Endothelial cell (in vitro differentiated cells): ENCODE data around the gene KAZALD1. TPM values are rescaled to one million over a fixed set of nuclear protein-coding genes. Genes with fewer than 3 reads are reported as not detected.

Experiments
- DNase-seq: peaks from one replicate; pipeline ENCODE4 v3.0.0; 2021; ENCODE audit warnings: low spot score
- H3K27ac Mint-ChIP-seq: one replicate; pipeline ENCODE4 v1.8.0; 2021; ENCODE audit warnings: mixed read lengths, inconsistent platforms; ENCODE audit not compliant: unreplicated experiment
- H3K27me3 Mint-ChIP-seq: one replicate; pipeline ENCODE4 v1.8.0; 2021; ENCODE audit warnings: mild to moderate bottlenecking, moderate library complexity, mixed read lengths, inconsistent platforms; ENCODE audit not compliant: unreplicated experiment
- H3K36me3 Mint-ChIP-seq: one replicate; pipeline ENCODE4 v1.8.0; 2021; ENCODE audit warnings: mild to moderate bottlenecking, low read depth, mixed read lengths, inconsistent platforms; ENCODE audit not compliant: unreplicated experiment
- H3K4me1 Mint-ChIP-seq: one replicate; pipeline ENCODE4 v1.8.0; 2021; ENCODE audit warnings: mild to moderate bottlenecking, mixed read lengths, inconsistent platforms; ENCODE audit not compliant: unreplicated experiment
- H3K4me3 Mint-ChIP-seq: one replicate; pipeline ENCODE4 v1.8.0; 2021; ENCODE audit warnings: mild to moderate bottlenecking, mixed read lengths, inconsistent platforms; ENCODE audit not compliant: unreplicated experiment
- H3K9me3 Mint-ChIP-seq: one replicate; pipeline ENCODE4 v1.8.0; 2021; ENCODE audit warnings: mixed read lengths, inconsistent platforms; ENCODE audit not compliant: unreplicated experiment
- CTCF ChIP-seq: fragments of 200-600 bp; sonication (generic); IDR thresholded peaks from one replicate; pipeline ENCODE4 v1.5.0; 2021; ENCODE audit warnings: antibody characterized with exemption; ENCODE audit not compliant: unreplicated experiment
- total RNA-seq: library from RNA; stranded (reverse); fragmentation: NEBNext Ultra II Directional; extraction: Animal tissue kit (Norgen Biotek cat#: 25700); gene quantifications from one replicate; pipeline ENCODE4 v1.2.1, GENCODE V29; 2021; ENCODE audit not compliant: unreplicated experiment

Gene KAZALD1
- total RNA-seq, 1 donor from 2014 or later, result 10.6 TPM

DNA sequence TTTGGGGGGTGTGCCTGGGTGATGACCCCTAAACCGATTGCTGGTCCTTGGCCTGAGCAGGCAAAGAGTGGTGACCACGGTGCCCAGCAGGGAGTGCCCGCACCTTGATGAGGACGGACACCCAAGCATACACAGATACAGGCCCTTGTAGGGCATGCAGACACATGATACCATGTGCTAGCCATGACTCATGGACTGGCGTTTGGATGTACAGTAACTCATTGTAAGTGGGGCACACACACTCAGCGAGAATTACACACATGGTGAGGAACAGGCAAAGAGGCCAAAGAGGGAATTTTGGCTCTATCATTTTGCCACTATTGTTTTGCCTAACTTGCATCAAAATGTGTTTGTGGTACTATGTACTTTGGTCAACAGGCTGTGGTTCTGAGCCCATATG, 24.1 kb downstream of the KAZALD1 start:
- no peak overlapping the region for H3K4me3 Mint-ChIP-seq
- H3K27me3 Mint-ChIP-seq, result peaks cover 7% of the 10 kb centered on the region
- no peaks in the 10 kb centered on the region for H3K36me3 Mint-ChIP-seq
- no peak overlapping the region for H3K27ac Mint-ChIP-seq
- no peak for TF ChIP-seq CTCF
- peaks cover 29% of the 10 kb centered on the region for H3K4me1 Mint-ChIP-seq
- H3K9me3 Mint-ChIP-seq, result no peaks in the 10 kb centered on the region
- DNase-seq, result no peak

GRCh38 chr10:101087376-101087775, 25.6 kb downstream of the KAZALD1 start:
- Mint-ChIP-seq H3K36me3 (peaks cover 4% of the 10 kb centered on the region), H3K4me1 (peaks cover 33% of the 10 kb centered on the region), H3K27me3 (peaks cover 11% of the 10 kb centered on the region)

GRCh38 chr10:101087965-101088364, 26.2 kb downstream of the KAZALD1 start:
- Mint-ChIP-seq H3K4me3 (no peak overlapping the region), H3K4me1 (peaks cover 33% of the 10 kb centered on the region), H3K9me3 (no peaks in the 10 kb centered on the region), H3K27ac (no peak overlapping the region), H3K27me3 (peaks cover 11% of the 10 kb centered on the region), H3K36me3 (peaks cover 4% of the 10 kb centered on the region)
- TF ChIP-seq CTCF, result no peak
- no peak for DNase-seq

More at GRCh38 chr10:101087376-101087775, 25.6 kb downstream of the KAZALD1 start:
- H3K4me3 Mint-ChIP-seq, result no peak overlapping the region
- TF ChIP-seq CTCF, result no peak
- H3K9me3 Mint-ChIP-seq, result no peaks in the 10 kb centered on the region
- H3K27ac Mint-ChIP-seq, result no peak overlapping the region
- DNase-seq, result no peak

- Mint-ChIP-seq H3K9me3 (no peaks in the 10 kb centered on the region), H3K27me3 (peaks cover 12% of the 10 kb centered on the region), H3K36me3 (peaks cover 4% of the 10 kb centered on the region), H3K4me1 (peaks cover 37% of the 10 kb centered on the region), H3K27ac (no peak overlapping the region), H3K4me3 (no peak overlapping the region)
- no peak for DNase-seq
- no peak for TF ChIP-seq CTCF
These were observed 27.9 kb downstream of the KAZALD1 start for GRCh38 chr10:101089520-101090299.

DNA sequence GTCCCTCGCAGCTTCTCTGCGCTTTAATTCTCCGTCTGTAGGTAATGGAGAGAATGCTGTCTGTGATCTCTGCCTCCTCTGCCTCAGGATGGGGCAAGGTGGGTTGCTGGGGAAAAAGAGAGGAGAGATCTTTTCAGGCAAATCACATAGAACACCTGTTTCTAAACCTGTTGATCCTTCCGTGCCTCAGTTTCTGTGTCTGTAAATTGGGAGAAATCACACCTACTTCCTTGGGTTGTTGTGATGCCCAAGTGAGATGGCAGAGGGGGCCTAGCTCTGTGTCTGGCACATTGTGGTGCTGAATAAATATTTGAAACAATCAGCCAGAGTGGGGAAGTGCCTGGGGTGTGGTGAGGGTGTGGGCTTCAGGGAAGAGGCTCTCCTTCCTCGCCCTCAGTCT, 28.8 kb downstream of the KAZALD1 start:
- Mint-ChIP-seq H3K27me3 (peaks cover 14% of the 10 kb centered on the region), H3K4me3 (peak overlapping the region; percentile 17), H3K36me3 (peaks cover 4% of the 10 kb centered on the region), H3K9me3 (no peaks in the 10 kb centered on the region), H3K27ac (no peak overlapping the region), H3K4me1 (peaks cover 41% of the 10 kb centered on the region)
- no peak for TF ChIP-seq CTCF
- DNase-seq, result no peak
